ENCODE measurements around the gene CORO1A.
"Not testable (repeated sequence)": the region's sequence is repeated elsewhere in the genome, so short reads cannot be mapped to it uniquely, and the experiment has no call there.

The CORO1A gene

DNA sequence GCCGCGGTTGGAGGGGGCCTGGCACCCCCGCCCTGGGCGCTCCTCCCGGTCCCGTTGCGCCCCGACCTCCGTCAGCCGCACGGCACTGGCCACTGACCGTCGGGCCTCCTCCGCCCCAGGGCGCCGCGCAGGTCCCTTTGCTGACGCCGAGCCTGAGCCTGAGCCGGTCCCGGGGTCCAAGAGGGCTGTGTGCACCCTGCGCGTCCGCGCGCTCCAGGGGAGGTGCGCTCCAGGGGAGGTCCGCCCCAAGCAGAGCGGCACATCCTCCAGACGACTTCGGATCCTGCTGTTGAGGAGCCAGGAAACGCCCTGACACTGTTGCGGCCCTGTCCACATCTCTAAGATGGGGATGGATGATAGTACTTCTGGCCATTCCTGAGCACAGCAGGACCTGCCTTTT is 22.9 kb downstream of the CORO1A start:
- FAIRE-seq: not testable (repeated sequence)

DNA sequence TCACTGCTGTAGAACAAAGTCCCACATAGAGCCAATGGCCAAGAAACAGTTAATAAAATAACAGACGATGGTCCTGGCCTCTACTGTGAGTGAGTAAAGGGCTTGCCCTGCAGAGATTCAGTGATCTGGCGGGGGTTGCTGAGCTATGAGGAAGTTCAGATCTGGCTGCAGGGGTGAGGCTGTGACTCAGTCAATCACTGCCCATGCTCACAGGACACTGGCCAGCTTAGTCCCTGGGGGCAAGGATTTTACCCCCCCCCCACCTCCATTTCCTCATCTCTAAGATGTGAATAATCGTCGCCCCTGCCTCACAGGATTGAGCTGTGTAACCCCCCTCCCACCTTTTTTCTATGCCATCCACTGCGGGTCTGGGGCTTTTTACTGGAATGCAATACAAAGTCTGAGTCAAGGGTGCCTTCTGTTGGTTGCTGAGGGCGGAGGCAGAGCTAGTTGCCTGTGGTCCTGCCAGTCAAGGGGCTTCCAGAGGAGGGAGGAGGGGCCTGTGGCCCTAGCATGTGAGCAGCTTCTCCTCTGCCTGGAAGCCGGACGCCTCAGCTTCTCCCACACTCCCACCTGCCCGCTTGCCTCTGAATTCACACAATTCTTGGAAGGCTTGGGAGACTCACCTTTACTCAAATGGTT is 23.8 kb downstream of the CORO1A start:
- not testable (repeated sequence) for FAIRE-seq

DNA sequence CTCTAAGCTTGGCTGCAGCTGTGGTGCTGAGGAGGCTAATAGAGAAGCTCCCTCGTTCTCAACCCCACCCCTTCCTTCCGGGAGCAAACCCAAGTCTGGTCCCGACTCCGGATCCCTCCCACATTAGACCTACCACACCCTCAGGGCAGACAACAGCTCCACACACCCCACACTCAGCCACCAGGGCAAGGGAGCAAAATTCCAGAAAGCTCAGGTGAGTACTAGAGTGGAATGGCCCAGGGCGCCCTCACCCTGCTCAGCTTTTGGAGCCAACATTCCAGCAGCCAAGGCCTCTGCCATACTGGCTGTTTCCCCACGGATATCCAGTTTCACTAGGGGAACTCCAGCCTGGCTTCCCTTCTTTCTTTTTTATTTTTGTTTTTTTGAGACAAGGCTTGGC is 25.6 kb downstream of the CORO1A start:
- not testable (repeated sequence) for FAIRE-seq

DNA sequence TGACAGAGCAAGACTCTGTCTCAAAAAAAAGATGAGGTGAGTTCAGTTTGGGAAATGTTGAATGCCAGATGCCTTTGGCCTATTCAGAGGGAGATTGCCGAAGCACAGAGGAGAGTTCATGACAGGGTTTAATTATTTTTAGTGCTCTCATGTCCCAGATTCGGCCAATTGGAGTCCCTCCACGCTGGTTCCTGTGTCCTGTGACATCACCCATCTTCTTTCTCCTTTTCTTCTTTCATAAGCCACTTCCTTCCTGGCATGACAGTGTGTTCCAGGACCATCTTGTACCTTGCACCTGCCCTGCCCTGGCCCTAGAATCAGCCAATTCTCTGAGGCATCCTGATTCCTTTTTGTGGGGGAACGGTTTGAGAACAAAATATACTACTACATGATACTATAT is 28.0 kb downstream of the CORO1A start:
- not testable (repeated sequence) for FAIRE-seq

DNA sequence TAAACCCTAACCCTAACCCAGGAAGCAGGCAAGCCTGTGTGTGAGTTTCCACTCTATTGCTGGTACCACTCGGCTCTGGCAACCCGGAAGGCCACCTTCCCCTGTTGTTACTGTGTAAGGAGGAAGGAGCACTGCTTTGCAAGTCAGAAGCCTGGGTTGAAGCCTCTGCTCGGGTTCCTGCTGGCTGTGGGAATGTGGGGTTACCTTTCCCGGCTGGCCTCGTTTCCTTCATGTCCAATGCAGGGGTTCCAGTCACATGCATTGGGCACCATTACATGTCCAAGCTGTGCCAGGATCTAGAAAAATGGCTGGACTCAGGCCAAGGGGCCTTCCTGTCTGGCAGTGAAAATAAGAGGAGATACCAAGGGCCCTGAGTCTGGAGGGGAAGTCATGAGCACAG is 33.7 kb downstream of the CORO1A start:
- not testable (repeated sequence) for FAIRE-seq

Measured in endometrium (tissue), 2 donors.